ENCODE measurements around the gene SEMA3C. TPM values are rescaled to one million over a fixed set of nuclear protein-coding genes. Genes with fewer than 3 reads are reported as not detected.
A peak's percentile ranks its signal among the peaks of the same experiment; 100 is the strongest.

The SEMA3C gene
- total and polyA plus RNA-seq, 8 donors: 4.5 to 344 (median 68.7) TPM

- peaks cover 0 to 4% (median 2%) of the 10 kb centered on the region in 4 donors for H3K36me3 ChIP-seq
- peak overlapping the region in 4 of 5 donors; percentile 52 to 66 (median 60) for H3K27ac ChIP-seq
- H3K9me3 ChIP-seq: no peaks in the 10 kb centered on the region
- DNase-seq: no peak
- 26 to 45% (median 32%) methylated on average over 6 of the region's 6 CpGs for WGBS, 5 donors
- H3K4me3 ChIP-seq: no peak overlapping the region
- H3K27me3 ChIP-seq: no peaks in the 10 kb centered on the region
- H3K4me1 ChIP-seq: peaks cover 5 to 42% (median 25%) of the 10 kb centered on the region in 4 donors
- TF ChIP-seq POLR2A (IDR thresholded peaks at IDR 0.05): no peak
- TF ChIP-seq POLR2AphosphoS5 (IDR thresholded peaks at IDR 0.05): no peak
- TF ChIP-seq EP300 (IDR thresholded peaks at IDR 0.05): no peak
- no peak for TF ChIP-seq CTCF (IDR thresholded peaks at IDR 0.05)
- intact Hi-C loops (cut with DNase I; ENCODE audit: low total_unique reads): no loop called here
Measured at GRCh38 chr7:80884511-80885195, 34.2 kb downstream of the SEMA3C start.

- intact Hi-C loops (cut with DNase I; ENCODE audit: low total_unique reads): no loop called here
- H3K4me1 ChIP-seq: peaks cover 5 to 42% (median 25%) of the 10 kb centered on the region in 4 donors
- H3K9me3 ChIP-seq: no peaks in the 10 kb centered on the region
- no peak overlapping the region for H3K4me3 ChIP-seq
- peaks cover 0 to 4% (median 2%) of the 10 kb centered on the region in 4 donors for H3K36me3 ChIP-seq
- 48 to 61% (median 53%) methylated on average over 2 of the region's 2 CpGs for WGBS, 5 donors
- peak in 1 of 2 donors; percentile 47 for DNase-seq
- H3K27ac ChIP-seq: peak overlapping the region; percentile 52 to 66 (median 58)
- TF ChIP-seq POLR2A (IDR thresholded peaks at IDR 0.05) (no peak), POLR2AphosphoS5 (IDR thresholded peaks at IDR 0.05) (peak; percentile 9 to 85 (median 45)), EP300 (IDR thresholded peaks at IDR 0.05) (no peak)
- no peaks in the 10 kb centered on the region for H3K27me3 ChIP-seq
Measured at GRCh38 chr7:80883154-80884025, 35.5 kb downstream of the SEMA3C start.

GRCh38 chr7:80882213-80882801 lies 36.5 kb downstream of the SEMA3C start:
- DNase-seq: no peak
- H3K27me3 ChIP-seq: no peaks in the 10 kb centered on the region
- H3K36me3 ChIP-seq: no peaks in the 10 kb centered on the region
- 83 to 91% (median 89%) methylated on average over 4 of the region's 4 CpGs for WGBS, 5 donors
- no peaks in the 10 kb centered on the region for H3K9me3 ChIP-seq
- intact Hi-C loops (cut with DNase I; ENCODE audit: low total_unique reads): no loop called here
- peaks cover 5 to 42% (median 25%) of the 10 kb centered on the region in 4 donors for H3K4me1 ChIP-seq
- H3K27ac ChIP-seq: peak overlapping the region in 1 of 5 donors; percentile 31
- no peak for TF ChIP-seq CTCF (IDR thresholded peaks at IDR 0.05)
- no peak overlapping the region for H3K4me3 ChIP-seq

GRCh38 chr7:80881351-80881900 lies 37.4 kb downstream of the SEMA3C start:
- TF ChIP-seq CTCF (IDR thresholded peaks at IDR 0.05): no peak
- no peak for TF ChIP-seq EP300 (IDR thresholded peaks at IDR 0.05)
- no peak for TF ChIP-seq POLR2A (IDR thresholded peaks at IDR 0.05)
- TF ChIP-seq POLR2AphosphoS5 (IDR thresholded peaks at IDR 0.05): peak in 1 of 3 donors; percentile 15
- WGBS, 5 donors: 41 to 70% (median 47%) methylated on average over 1 of the region's 1 CpG
- peak in 1 of 2 donors; percentile 33 for DNase-seq
- intact Hi-C loops (cut with DNase I; ENCODE audit: low total_unique reads): no loop called here
- peaks cover 5 to 42% (median 25%) of the 10 kb centered on the region in 4 donors for H3K4me1 ChIP-seq
- no peaks in the 10 kb centered on the region for H3K36me3 ChIP-seq
- H3K27ac ChIP-seq: no peak overlapping the region
- no peaks in the 10 kb centered on the region for H3K9me3 ChIP-seq
- H3K4me3 ChIP-seq: no peak overlapping the region
- H3K27me3 ChIP-seq: no peaks in the 10 kb centered on the region

All from stomach (tissue), 9 donors.